Measurements from ENCODE around the gene ZNF101.

The ZNF101 gene

DNA sequence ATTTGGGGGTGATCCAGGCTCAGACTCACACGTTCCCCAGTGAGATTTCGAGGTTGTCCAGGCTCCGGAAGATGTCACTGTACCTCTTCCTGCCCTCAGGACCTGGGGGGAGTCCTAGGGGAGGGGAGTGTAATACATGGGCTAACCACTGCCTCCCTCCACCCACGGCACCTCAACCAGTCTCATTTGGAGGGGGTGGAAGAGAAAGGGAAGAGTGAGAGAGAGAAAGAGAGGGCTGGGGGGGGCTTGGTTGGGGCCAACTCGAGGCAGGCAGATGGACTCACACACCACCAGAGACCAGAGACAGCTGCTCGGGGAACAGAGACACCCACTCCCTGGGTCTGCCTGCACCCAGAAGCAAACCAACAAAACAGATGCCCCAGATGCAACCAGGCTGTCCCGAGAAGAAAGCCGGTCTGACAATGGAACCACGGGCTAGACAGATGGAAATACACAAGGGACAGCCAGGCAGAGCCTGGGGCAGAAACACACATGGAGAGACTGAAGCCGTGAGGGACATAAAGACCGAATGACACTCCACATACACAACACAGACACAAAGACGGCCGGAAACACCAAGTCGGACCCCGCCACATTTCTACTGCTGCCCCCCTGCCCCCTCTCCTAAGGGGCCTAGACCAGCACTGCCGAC lies 26.0 kb upstream of the ZNF101 start:
- peak in 1 of 2 donors; percentile 26 for DNase-seq (ENCODE audit: low read depth in 2 of 2)

DNA sequence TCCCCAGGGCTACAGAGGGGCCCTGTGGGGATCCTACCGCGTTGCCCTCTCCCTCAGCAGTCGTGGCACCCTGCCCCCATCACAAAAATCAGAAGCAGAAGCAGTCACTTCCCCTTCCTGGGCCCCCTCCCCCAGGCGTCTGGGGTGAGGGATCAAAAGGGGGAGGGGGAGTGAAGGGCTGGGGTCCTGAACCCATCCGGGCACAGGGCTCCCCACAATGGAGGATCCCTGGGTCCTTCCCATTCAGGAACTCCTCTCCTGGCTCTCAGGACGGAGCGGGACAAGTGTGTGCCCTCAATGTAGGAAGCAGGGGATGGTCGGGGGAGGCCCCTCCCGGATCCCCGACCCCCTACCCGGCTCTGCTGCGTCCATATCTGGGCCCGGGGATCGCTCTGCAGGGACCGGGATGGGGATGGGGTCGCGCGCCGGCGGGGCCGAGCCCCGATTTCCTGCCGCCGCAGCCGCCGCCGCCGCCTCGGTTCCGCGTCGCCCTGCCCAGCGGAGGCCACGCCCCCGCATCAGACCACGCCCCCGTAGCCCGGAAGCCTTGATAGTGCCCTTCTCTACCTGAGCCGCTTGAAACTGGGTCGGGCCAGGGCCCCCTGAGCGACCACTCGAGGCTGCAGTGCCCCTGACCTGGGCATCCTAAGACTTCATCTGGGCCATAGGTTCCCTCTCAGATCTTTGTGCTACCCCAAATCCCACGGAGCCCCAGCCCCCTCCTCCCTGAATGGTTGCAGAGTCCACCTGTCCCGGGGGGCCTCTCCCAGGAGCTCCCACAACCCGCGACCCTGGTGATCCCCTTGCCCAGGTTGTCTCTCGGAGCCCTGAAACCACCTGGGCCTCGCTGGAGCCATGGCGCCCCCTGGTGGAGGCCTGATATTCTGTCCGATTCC lies 25.2 kb upstream of the ZNF101 start, which contains the start of gene GMIP:
GMIP (minus strand) TSS at position 500 of the 896 bp plus-strand sequence; CDS start at position 372, 128 bp downstream.
- peak; percentile 82 to 84 for DNase-seq (ENCODE audit: low read depth in 2 of 2)

DNA sequence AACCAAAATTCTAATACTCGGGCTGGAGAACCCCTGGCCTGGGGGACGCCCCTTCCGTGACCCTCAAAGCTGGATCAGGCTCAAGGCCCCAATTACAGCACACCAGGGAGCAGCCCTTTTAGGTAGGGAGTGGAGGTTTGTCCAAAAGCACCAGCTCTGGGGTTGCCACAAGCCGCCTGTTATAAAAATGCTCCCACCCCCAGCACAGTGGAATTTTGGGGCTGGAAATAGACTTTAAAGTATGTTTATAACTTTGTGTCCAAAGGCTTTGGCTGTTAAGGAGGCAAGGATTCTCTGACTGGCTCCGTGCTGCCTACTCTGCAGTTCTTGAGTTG lies 24.6 kb upstream of the ZNF101 start:
- DNase-seq (ENCODE audit: low read depth in 2 of 2), result no peak

DNA sequence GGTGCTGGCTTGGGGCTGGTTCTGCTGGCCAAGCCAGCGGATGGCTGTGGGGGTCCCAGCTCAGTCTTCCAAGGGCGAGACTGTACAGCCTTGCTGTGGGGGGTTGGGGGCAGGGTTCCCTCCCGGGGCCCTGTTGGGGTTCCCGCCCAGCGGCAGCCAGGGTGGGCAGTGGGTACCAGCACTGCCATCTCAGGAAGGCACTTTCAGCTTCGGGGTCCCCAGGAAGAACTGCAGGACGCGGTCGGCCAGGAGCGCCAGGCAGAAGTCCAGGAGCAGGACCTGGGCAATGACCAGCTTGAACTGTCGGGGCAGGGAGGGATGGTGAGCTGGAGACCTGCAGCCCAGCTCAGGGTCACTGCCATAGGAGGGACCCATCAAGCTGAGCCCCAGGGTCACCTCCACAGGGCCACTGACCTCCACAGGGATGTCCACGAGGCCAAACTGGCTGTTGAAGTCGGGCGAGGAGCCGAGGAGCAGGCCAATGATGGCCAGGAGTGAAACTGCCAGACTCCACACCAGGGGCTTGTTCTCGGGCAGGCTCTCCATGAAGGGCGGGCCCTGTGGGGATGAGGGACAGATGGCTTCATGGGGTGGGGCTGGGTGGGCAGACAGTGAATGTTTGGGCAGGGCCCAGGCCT lies 23.3 kb upstream of the ZNF101 start:
- no peak for DNase-seq (ENCODE audit: low read depth in 2 of 2)

DNA sequence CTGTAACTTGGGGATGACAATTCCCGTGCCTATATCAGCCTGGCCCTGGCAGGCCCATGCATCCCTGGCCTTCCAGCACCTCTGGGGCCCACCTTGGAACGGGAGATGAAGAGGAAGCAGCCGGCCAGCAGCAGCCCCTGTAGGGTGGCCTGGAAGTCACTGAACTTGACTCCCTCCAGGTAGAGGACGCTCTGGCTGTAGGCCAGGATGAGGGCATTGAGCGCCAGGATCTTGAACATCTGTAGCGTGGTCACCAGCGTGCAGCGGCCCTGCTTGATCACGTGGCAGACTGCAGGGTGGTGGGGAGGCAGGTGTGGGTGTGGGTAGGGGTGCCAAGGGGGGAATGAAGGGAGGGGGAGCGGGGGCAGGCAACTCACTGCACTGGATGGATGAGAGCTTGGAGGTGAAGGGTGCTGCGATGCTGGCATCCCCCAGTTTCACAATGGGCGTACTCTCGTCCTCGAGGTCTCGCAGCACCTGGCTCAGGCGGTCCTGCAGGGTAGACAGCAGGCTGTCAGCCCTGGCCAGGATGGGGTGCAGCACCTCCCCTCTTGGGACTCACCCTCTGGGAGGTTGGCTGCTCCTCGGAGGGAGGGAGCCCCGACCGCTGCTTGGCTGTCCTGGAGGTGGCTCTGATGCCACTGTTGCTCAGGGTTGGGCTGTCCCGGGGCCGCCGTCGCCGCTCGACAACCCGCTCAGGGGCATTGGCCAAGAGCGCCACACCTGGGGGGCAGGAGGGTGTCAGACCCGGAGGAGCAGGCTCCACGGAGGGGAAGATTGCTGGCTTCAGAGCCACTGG lies 21.4 kb upstream of the ZNF101 start:
- no peak for DNase-seq (ENCODE audit: low read depth in 2 of 2)

DNA sequence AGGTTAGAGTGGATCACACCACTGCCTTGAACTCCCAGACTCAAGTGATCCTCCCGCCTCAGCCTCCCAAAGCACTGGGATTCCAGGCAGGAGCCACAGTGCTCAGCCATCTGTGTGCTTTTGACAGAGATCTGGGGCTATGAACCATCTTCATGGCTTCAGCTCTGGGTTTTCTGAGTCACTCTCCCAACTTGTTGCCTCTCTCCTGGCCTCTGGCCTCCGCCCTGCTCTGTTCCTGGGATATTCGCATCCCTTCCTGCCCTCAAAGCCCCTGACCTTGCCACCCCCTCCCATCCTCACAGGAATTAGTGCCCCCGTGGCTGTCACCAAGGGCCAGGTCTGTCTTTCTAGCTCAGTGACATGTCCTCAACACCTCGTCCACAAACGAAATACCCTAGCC lies 19.5 kb upstream of the ZNF101 start:
- no peak for DNase-seq (ENCODE audit: low read depth in 2 of 2)

DNA sequence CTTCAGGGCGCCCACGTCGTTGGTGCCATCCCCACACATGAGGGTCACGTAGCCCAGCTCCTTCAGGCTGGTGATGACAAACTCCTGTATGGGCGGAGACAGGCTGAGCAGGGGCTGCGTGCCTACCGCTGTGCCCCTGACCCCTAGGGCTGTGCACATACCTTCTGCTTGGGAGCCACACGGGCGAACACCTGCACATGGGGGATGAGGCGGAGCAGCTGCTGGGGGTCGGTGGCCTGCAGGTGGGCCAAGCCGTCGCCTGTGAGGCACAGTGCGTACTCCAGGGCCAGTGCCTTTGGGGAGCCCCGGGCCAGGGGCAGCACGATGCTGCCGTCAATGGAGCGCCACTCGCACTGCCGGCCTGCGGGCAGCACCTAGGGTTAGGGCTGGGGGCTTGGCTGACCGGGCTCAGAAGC lies 19.1 kb upstream of the ZNF101 start:
- DNase-seq (ENCODE audit: low read depth in 2 of 2), result no peak

DNA sequence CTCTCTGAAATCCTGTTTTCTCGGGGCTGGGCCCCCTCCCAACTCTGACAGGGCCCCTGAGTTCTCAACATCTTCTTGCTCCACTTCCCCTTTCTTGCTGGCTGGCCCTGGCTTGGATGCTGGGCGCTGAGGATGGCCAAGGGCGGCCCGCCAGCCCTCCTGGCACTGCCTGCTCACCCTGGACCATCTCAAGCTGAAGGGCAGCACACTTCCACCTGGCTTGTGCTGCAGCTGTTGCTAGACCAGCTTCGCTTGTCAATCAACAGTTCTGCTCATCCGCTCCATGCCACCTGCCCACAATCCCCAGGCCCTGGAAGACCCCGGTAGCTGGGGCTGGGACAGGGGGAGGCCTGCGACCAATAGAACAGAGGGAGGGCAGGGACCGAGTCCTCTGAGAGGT lies 18.3 kb upstream of the ZNF101 start:
- no peak for DNase-seq (ENCODE audit: low read depth in 2 of 2)

DNA sequence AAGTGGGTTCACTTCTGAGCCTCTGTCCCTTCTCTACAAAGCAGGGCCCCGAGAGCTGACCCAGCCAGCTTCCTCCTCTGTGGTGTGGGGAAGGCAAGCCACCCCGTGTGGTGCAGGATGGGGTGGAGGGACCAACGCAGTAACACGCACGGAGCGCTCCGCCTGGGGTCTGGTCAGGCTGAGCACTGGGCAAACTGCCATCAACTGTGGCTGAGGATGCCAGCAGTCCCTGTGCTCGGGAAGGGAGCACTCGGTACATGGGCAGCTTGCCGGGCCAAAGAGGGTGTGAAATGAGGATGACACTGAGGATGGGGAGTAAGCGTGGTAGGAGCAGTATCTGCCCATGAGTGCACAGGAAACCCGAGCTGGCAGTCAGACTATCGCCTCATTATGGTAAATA lies 17.6 kb upstream of the ZNF101 start:
- no peak for DNase-seq (ENCODE audit: low read depth in 2 of 2)

DNA sequence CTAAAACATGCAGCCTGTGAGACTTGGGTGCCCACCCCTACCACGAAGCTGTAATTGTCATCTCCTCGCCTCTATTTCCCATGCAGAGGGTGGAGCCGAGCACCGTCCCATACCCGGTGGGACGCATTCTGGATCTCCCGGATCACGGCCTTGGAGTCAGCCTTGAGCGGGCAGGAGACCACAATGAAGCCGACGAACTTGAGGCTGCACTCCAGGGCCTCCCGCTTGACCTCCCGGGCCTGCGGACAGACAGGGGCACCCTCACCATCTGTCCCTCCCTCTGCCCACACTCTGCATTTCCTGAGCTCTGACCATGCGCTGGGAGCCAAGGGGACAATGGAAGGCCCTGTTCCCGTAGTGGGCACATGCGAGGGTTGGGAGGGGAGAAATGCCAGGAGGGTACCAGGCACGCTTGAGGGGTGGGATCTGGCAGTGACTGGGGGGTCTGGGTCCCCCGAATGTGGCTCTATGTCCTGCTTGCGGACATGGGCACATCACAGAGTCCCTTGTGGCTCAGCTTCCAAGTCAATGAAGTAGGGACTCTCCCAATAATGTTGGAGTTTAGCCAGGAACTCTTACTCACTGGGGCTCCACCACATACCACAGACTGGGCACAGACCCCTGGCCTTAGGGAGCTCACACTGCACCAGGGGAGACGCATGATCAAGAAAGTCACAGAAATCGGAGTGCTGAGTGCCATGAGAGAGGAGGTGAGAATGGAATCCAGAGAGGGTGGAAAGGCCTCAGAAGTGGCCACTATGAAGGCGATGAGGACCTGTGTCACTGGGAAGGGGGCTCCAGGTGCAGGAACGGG lies 15.9 kb upstream of the ZNF101 start:
- no peak for DNase-seq (ENCODE audit: low read depth in 2 of 2)

DNA sequence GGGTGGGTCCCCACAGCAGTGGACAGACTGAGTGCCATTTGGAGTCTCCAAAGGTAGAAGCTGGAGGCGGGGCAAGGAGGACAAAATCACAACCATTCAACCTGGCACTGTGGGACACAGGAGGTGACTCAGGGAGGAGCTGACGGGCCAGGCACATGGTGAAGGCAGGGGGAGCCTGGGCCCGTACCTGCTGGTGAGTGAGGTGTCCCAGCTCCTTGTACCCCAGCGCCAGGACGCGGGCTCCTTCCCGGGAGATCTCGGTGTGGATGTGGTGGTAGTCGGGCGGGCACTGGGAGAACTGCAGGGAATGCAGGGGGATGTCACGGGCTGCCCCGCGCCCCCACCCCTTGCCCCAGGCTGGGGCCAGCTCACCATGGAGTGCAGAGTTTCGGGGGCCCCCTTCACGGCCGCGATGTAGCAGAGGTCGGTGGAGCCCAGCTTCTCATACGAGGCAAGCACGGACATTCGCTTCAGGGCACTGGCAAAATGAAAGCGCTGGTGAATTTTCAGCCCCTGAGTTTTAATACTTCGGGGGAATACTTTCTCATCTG lies 15.0 kb upstream of the ZNF101 start:
- no peak for DNase-seq (ENCODE audit: low read depth in 2 of 2)

DNA sequence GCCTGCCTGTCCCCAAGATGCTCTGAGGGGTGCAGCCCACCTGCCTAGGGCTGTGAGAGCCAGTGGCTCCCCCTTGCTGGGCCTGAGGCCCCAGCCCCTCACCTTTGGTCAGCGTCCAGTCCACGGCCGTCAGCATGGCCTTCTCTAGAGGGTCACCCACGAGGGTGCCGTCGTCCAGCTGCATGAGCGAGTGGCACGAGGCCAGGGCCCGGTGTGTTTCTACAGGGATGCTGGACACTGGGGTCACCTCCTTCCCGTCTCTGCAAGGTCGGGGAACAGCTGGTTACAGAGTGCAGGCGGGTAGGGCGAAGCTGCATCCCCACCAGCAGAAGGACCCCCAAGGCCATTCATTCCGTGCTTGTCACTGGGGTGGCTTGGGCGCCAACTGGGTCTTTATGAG lies 14.2 kb upstream of the ZNF101 start:
- no peak for DNase-seq (ENCODE audit: low read depth in 2 of 2)

DNA sequence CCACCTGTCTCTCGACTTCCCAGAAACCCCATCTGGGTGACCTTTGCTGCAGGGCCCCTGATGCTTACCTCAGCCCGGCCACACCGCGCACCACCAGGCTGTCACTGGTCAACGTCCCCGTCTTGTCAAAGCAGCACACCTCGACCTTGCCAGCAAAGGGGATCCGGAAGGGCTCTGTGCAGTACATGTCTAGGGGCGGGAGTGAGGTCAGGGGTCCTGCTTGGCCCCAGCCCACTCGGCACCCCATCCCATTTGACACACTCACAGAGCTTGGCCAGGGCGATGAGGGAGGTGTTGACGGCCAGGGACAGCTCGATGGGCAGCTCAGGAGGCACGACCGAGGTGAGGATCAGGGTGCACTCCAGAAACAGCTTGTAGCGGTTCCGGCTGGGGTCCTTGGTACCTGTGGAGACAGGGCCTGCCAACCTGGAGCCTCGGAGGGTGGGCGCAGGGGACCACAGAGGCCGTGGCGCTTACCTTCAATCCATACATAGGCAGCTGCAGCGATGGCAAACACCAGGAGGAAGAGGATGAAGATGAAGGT lies 13.5 kb upstream of the ZNF101 start:
- DNase-seq (ENCODE audit: low read depth in 2 of 2), result no peak

DNA sequence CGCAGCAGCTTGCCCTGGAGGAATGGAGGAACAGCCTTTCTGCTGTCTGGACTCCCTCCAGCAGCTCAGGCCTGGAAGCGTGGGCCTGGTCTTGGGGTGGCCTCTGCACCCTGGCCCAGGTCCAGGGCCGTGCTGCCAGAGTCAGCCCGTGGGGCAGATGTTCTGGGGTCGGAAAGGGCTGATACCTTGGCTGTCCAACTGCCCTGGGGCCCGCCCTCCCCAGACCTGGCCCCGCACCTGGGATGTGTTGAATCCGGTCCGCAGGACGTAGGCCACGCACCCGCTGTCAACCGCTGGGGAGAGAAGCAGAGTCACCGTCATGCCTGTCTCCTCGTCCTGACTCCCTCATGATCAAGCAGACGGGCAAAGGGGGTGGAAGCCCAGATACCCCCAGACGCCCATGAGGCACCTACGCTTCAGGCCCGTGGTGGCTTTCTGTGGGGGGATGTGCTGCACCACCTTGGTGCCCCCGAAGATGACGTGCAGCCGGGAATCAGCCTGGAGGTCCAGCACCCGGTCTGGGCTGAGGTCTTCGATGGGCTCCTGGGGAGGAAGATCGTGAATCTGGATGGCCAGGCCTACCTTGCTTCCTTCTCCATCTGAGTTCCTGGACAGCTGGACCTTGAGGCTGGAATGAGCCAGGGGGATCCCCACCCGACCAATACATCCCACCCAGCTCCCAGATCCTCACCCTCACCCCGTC lies 12.8 kb upstream of the ZNF101 start:
- no peak for DNase-seq (ENCODE audit: low read depth in 2 of 2)

DNA sequence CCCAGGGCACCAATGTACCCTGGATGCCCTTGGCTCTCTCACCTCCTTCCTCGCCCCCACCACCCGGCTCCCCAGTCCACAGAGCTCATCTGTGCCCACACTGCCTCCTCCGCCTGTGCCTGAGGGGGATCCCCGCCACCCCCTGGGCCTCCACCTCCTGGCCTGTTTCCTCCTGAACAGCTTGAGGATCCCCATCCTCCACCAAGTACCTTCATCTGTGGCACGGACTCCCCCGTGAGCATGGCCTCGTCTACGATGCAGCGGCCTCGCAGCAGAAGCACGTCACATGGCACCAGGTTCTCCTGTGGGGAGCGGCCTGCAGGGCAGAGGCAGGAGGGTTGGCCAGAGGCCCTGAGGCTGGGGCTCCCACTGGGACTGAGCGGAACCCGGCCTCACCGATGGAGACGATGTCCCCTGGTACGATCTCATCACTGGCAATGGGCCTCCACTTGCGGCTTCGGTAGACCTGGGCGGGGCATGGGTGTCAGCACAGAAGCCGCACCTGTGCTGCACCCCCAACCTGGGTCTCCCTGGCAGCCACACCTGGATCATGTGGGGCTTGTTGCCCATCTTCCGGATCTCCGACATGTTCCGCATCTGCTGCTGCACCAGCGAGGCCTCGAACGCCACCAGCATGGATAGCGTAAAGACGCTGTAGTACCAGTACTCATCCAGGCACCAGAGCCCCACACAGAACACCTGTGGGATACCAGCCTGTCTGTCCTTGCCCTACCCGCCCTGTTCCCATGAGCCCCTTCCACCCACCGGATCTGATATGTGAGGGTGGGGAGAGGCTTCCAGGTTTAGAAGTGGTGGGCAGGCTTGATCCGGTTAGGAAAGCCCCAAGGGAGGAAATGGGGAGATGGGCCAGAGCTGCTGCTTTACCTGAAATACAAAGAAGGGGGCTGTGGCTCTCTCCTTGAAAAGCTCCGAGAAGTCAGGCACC lies 11.9 kb upstream of the ZNF101 start:
- no peak for DNase-seq (ENCODE audit: low read depth in 2 of 2)

DNA sequence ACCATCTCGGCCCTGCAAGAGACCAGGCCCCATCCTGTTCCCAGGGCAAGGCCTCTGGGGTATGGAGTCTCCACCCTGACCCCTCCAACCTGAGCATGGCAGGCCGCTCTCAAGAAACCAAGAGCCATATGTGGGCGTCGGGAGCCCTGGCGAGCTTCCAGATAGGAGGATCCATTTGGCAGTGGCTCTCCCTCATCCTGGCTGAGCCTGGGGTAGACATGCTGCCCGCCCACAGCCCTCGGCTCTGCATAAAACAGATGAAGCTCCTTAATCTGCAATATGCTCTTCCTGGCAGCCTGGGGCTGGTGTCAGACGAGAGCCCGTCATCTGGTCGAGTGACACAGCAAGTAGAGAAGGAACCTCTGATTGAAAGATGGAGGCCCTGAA lies 11.2 kb upstream of the ZNF101 start:
- DNase-seq (ENCODE audit: low read depth in 2 of 2), result no peak

DNA sequence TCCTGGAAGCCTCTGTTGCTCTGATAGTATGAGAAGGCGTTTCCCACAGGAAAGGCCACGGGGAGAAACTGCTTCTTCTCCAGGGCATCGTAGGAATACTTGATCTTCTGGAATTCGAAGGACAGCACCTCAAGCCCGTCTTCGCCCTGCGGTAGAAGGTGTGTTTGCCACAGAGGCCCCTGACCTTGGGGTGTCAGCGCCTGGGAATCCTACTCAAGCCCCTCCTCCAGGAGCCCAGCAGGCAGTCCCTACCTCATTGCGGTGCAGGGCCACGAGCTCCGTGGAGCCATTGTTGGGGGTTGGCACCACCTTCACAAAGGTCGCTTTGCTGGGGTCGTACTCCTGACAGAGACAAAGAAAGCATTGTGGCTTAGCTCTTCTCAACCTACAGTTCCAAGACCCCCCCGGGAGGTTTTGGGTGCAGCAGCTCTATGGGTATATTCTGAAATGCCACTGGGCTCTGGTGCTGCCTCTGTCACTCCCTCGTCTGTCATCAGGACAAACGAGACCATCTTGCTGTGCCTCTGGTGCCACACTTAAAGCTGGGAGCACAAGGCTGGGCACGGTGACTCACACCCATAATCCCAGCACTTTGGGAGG lies 8.9 kb upstream of the ZNF101 start:
- DNase-seq (ENCODE audit: low read depth in 2 of 2), result no peak

DNA sequence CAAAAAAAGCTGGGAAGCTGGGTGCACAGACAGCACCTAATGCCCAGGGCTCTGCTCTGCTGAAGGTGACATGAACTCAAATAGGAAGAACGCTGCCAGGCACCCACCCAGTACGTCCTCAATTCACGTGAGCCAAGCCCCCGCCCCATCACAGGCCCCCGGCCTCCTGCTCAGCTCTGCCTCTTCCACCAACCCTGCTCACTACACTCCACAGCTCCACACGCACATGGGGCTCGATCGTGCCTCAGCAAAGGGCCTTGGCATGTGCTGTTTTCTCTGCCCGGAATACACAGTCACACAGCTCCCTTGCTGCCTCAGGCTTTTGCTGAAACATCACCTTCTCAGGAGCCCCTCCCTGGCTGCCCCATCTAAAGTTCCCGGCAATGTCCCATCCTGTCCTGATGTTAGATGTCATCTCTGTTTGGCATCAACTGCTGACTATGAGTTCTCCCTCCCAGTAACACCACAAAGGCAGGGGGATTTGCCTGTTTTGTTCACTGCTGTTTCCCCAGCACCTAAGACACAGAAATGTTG lies 7.4 kb upstream of the ZNF101 start:
- DNase-seq (ENCODE audit: low read depth in 2 of 2), result no peak

Data from activated CD4-positive, alpha-beta T cell treated with anti-CD3 and anti-CD28 coated beads for 24 hours (primary cell).